ENCODE results near the gene MBOAT1.
"Not testable (repeated sequence)": the region's sequence is repeated elsewhere in the genome, so short reads cannot be mapped to it uniquely, and the experiment has no call there.

MBOAT1 gene

DNA sequence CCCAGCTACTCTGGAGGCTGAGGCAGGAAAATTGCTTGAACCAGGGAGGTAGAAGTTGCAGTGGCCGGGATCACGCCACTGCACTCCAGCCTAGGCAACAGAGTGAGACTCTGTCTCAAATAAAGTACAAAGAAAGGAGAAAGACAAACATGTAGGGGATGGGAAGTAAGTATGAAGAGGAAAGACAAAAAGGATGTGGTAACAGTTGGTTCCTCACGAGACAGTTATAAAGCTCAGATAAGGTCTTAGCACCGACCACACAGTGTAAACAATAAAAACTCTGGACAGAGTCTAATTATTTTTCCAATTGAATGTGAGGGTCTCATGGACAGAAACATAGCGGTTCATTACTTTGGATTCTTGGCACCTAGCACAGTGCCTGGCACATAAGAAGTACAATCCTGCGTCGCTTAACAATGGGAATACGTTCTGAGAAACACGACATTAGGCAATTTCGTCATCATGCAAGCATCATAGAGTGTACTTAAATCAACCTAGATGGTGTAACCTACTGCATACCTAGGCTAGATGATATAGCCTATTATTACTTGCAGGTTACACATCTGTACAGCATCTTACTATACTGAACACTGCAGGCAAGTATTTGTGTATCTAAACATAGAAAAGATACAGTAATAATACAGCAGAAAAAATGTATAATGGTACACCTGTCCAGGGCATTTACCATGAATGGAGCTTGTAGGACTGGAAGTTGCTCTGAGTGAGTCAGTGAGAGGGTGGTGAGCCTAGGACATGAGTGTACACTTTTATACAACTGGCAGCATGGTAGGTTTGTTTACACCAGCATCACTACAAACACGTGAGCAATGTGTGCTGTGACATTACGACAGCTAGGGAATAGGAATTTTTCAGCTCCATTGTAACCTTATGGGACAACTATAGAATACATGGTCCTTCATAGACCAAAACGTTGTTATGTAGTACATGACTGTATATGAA lies 38.2 kb downstream of the MBOAT1 start:
- no peak for DNase-seq (ENCODE audit: low read depth in 2 of 3, low spot score in 2 of 3)

DNA sequence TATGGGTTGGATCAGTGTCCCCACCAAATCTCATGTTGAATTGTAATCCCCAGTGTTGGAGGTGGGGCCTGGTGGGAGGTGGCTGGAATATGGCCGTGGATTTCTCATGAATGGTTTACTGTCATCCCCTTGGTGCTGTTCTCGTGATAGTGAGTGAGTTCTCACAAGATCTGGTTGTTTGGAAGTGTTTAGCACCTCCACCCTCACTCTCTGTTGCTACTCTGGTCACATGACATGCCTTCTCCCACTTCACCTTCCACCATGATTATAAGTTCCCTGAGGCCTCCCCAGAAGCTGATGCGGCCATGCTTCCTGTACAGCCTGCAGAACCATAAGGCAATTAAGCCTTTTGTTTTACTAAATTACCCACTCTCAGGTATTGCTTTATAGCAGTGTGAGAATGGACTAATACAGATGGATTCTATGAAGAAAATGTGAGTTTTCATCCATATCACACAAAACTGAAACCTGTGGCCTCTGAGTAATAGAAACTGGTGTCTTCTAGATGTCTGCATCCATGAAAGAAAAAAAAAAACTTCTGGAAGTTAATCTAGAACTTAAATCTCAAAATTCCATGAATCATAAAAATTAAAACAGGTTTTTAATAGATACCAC lies 39.3 kb downstream of the MBOAT1 start:
- DNase-seq (ENCODE audit: low read depth in 2 of 3, low spot score in 2 of 3), result no peak

DNA sequence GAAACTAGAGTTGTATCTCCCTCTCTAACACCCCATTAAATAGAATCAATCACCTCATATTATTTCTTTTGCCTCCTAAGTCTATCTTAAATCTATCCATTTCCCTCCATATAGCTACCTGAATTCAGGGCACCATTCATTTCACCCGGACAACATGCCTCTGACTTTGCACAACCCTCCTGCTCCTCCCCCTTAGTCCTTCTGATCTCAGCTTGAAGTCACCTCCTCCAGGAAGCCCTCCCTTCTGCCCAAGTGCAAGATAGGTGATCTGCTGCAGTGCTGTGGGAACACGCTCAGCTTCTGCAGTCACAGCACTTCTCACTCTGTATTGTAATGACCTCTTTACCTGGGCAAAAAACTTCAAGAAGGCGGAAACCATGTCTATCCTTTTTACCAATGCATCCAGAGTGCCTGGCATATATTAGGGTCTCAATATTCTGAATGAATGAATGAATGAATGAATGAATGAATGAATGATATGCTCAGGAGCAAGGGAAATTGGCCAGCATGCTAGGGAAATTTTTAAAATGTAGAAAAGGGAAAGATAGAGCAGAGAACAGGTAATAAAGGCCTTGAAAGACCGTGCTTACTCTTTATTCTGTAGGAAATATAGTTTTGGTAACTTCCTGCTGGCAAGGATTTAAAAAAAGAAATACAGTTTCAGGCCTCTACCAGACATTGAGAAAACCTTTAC lies 41.7 kb downstream of the MBOAT1 start:
- no peak for DNase-seq (ENCODE audit: low read depth in 2 of 3, low spot score in 2 of 3)

DNA sequence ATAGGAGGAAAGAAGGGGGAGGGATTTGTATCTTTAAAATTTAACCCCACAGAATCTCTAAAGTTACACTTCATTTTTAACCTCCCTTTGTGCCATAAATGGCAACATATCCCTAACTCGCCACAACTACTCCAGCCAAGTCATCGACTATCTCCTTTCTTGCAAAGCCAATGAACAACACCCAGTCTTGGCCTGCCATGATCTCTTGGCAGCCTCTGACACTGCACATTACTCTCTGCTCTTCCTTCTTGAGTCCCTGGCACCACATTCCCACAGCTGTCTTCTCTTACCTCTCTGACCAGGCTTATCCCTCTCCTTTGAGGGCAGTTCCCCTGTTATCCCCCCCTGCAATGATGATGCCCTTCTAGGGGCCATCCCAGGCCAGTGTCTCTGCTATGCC lies 42.5 kb downstream of the MBOAT1 start:
- no peak for DNase-seq (ENCODE audit: low read depth in 2 of 3, low spot score in 2 of 3)

DNA sequence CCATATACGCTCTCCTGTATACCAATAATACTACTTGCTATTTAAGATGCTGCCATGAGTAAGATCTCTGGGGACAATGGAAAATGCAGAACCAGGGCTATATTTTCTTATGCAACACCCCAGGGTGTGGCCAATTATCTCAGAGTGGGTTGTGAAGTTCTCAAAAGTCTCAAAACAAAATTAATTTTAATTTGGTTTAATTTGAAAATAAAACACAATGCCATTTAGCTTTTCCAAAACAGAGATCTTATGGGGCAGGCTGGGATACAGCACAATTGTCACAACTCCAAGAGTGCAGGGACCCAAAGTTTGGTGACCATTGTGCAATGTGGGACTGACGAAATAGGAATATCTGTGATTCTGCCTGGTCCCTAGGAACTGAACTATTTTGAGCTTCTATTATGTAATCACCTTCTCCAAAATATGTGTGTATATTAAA lies 43.1 kb downstream of the MBOAT1 start:
- DNase-seq (ENCODE audit: low read depth in 2 of 3, low spot score in 2 of 3), result no peak

DNA sequence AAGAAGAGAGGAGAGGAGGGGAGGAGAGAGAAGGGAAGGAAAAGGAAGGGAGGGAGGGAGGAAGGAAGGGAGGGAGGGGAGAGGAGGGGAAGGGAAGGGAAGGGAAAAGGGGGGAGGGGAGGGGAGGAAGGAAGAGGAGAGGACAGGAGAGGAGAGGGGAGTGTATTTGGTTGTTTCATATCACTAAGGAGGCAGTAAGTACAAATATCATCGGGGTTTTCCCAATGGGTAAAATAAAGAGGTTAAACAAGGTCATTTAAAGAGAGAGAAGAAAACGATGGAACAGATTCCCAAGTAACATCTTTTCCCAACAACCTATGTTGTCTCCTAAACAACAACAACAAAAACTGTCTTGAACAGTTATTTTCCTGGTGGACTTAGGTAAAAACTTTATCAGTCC lies 43.6 kb downstream of the MBOAT1 start:
- no peak for DNase-seq (ENCODE audit: low read depth in 2 of 3, low spot score in 2 of 3)

DNA sequence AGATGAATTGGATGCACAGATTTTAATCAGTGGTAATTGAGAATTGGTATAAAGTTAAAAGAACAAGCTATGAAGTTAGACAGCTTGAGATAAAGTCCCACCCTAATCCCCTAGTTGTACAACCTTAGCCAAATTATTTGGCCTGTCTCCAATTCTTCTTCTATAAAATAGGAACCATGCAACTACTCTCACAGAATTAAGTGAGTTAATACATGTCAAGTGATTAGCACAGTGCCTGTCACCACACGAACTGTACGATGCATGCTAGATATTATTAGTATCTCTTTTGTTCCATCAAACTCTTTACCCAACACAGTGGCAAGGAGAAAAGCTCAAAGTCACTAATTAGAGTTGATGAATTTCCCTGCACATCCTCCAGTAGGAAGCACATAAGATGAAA lies 44.7 kb downstream of the MBOAT1 start:
- no peak for DNase-seq (ENCODE audit: low read depth in 2 of 3, low spot score in 2 of 3)

DNA sequence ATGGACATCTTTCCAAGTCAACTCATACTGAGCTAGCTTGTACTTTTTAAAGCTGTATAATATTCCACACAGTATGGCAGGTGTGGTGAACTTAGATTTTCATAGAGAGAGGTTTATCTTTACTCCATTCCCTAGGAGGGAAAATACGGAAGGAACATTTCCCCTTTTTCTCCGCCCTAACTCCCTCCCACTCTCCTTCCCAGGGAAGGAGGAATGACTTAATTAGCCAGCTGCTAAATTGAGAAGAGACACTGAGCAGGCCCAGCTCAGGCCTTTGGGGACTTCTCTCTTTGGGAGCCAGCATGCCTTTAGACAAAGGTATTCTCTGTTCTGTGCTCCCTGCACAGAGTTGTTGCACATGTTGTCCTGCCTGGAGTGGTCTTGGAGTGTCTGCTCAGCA lies 46.1 kb downstream of the MBOAT1 start:
- DNase-seq (ENCODE audit: low read depth in 2 of 3, low spot score in 2 of 3), result no peak

DNA sequence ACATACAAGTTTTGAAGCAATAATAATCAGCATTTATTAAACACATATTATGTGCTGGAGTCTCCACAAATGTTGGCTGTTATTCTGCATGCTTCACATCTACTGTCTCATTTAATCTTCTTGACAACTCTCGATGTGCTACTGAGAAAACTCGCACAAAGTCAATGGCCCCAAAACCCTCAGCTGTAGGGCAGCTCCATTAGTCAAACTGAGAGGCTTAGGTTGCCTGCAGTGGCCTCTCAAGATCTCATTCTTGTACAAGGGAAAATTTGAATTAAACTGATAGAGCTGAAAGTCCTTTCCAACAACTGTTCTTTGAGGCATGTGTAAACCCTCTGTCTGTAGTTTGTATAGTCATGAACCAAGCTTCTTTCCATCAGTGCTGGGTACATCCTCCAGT lies 49.8 kb downstream of the MBOAT1 start:
- DNase-seq (ENCODE audit: low read depth in 2 of 3, low spot score in 2 of 3), result no peak

DNA sequence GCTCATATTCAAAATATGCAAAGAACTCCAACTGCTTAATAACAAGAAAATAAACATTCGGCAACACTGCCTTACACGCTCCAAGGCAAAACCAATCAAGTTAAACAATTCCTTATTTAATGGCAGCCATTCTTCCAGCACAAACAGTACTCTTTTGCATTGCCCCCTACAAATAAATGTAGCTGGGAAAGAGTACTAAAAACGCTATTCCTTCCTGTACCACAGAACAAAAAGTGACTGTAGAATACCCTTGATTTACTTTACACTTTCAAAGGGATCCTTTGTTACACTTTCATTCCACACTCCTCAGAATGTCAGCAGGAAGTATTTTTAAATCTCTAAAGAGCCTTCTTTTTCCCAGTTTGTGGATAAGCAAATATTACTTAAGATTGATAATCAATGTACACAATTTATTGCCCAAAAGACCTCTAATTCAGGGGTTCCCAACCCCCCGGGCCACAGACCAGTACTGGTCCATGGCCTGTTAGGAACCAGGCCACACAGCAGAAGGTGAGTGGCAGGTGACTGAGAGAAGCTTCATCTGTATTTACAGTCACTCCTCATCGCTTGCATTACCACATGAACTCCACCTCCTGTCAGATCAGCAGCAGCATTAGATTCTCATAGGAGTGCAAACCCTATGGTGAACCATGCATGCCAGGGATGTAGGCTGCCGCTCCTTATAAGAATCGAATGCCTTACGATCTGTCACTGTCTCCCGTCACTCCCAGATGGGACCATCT lies 51.6 kb downstream of the MBOAT1 start:
- no peak for DNase-seq (ENCODE audit: low read depth in 2 of 3, low spot score in 2 of 3)

DNA sequence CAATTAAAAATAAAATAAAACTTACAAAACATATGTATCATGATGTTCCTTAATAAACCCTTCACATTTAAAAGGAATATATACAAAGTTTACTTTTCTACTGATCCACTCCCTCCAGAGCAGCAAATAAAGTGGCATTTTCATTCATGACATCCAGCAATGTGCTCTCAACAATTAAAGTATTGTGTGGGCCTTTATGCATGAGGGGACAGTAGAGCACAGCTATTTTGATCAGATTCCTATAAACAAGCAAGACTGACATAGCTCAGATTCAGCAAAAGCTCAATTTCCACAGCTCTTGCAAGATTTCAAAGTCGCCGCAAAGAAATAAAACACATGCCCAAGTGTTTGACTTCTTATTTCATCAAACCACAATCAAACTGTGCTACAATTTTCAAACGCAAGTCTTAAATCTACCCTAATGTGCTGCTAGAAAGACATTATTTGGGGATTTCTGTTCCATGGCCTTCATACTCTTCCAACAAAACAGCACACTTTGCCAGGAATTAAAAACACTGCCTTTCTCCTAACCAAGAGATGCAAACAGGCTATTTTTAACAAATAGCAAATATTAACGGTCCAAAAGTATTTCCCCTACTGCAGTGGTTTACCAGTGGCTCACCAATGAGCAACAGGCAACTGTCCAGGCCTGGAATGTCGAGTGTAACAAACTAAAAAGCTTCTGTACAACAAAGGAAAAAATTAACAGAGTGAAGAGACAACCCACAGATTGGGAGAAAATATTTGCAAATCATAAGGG lies 52.3 kb downstream of the MBOAT1 start:
- DNase-seq (ENCODE audit: low read depth in 2 of 3, low spot score in 2 of 3), result no peak

DNA sequence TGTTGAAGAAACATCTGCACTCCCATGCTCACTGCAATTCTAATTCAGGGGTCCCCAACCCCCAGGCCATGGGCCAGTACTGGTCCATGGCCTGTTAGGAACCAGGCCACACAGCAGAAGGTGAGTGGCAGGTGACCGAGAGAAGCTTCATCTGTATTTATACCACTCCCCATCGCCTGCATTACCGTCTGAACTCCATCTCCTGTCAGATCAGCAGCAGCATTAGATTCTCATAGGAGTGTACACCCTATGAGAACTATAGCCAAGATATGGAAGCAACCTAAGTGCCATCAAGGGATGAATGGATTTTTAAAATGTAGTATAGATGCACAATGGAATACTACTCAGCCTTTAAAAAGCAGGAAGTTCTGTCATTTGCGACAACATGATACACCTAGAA lies 53.2 kb downstream of the MBOAT1 start:
- no peak for DNase-seq (ENCODE audit: low read depth in 2 of 3, low spot score in 2 of 3)

DNA sequence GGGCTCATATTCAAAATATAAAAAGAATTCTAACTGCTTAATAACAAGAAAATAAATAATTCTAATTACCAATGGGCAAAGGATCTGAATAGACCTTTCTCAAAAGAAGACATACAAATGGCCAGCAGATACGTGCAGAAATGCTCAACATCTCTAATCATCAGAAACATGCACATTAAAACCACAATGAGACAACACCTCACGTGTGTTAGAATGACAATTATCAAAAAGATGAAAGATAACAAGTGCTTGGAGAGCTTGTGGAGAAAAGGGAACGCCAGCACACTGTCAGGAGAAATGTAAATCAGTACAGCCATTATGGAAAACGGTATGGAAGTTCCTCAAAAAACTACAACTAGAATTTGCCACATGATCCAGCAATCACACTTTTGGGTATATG lies 53.6 kb downstream of the MBOAT1 start:
- no peak for DNase-seq (ENCODE audit: low read depth in 2 of 3, low spot score in 2 of 3)

DNA sequence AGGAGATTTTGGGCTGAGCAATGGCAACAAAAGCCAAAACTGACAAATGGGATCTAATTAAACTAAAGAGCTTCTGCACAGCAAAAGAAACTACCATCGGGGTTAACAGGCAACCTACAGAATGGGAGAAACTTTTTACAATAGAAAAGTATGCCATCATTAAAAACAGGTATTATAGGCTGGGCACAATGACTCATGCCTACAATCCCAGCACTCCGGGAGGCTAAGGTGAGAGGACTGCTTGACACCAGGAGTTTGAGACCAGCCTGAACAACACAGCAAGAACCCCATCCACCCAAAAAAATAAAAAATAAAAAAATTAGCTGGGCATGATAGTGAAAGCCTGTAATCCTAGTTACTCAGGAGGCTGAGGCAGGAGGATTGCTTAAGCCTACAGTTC lies 55.4 kb downstream of the MBOAT1 start:
- DNase-seq (ENCODE audit: low read depth in 2 of 3, low spot score in 2 of 3), result no peak

DNA sequence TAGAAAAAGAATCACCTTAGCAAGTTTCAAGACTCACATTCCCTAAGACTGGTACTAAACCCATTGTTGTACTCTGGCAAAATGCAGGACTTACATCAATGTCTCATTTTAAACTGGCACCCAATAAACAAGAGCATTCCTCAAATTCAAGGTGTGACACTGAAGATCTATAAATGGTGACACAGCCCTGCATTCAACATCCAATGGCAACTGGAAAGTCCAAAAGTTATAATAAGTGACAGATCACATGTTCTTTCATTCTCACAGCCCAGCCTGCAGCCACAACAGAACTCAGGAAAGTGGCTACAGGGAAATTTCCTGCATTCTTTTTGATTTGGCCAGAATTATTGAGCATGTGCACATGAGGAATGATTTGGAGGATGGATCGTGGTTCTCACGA lies 57.5 kb downstream of the MBOAT1 start:
- DNase-seq (ENCODE audit: low read depth in 2 of 3, low spot score in 2 of 3), result no peak

DNA sequence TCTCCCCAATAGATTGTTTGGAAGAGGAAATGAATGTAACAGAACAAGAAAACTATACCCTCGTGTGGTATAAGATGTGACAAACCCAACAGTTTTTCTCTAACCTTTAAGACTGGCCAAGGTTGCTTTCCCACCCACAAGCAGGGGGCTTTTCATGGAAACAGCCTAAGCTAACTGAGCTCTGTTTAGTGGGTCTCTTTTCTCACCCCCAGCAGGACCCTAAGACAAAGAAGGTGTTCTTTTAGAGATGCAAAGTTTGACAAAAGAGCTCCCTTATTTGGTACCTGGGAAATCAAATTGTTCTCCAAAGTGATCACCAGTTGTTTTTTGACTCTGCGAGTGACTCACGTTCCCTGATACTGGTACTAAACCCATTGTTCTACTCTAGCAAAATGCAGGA lies 59.1 kb downstream of the MBOAT1 start:
- no peak for DNase-seq (ENCODE audit: low read depth in 2 of 3, low spot score in 2 of 3)

DNA sequence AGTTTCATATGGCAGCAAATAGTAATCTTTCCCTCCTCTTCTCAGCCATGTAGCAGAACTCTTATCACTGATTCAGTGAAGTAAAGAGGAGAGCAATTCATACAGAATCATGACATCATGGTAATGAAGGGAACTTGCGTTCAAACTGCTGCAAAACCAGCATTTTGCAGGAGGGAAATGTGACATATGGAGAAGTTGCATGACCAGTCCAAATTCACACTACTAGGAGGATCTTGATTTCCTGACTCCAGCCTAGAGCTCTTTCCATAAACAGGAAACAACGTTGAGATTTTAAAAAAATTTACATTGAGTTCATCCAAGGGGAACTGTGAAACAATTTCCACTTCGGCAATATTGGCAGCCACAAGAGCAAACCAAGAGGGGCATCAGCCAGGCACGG lies 63.8 kb downstream of the MBOAT1 start:
- no peak for DNase-seq (ENCODE audit: low read depth in 2 of 3, low spot score in 2 of 3)

DNA sequence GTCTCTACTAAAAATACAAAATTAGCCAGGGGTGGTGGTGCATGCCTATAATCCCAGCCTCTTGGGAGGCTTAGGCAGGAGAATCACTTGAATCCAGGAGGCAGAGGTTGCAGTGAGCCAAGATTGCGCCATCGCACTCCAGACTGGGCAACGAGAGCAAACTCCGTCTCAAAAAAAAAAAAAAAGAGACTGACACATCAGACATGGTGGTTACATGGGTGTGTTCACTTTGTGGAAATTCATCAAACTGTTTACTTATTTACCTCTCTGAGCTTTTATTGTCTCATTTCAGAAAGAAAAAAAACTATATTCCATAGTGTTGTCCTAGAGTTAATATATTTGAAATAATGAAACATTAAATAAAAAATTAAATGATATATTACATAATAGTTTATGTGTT lies 64.8 kb downstream of the MBOAT1 start:
- DNase-seq (ENCODE audit: low read depth in 2 of 3, low spot score in 2 of 3), result no peak

DNA sequence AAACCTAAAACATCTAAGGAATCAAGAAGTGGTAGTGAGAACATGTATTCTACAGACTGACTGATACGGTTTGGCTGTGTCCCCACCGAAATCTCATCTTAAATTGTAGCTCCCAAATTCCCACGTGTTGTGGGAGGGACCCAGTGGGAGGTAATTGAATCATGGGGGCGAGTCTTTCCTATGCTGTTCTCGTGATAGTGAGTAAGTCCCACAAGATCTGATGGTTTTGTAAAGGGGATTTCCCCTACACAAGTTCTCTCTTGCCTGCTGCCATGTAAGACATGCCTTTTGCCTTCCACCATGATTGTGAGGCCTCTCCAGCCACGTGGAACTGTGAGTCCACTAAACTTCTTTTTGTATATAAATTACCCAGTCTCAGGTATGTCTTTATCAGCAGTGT lies 65.4 kb downstream of the MBOAT1 start:
- DNase-seq (ENCODE audit: low read depth in 2 of 3, low spot score in 2 of 3), result not testable (repeated sequence)

DNA sequence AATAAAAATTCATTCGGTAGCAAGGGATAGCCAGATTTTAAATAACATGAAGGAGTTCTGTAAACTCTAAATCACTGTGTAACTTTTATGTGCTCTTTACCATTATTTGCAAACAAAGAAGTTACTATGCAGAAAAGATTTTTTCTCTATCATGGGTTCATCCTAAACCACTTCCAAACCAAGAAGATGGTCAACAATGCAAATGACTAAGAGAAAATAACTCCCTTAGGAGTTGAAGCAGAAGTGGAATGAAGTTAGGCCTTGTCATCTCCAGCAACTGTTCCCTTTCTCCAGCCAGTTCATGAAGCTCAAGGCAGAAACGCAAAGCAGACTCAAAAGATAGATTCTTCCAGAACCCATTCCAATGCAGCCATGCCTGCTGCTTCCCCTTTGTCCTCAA lies 66.0 kb downstream of the MBOAT1 start:
- DNase-seq (ENCODE audit: low read depth in 2 of 3, low spot score in 2 of 3), result no peak

DNA sequence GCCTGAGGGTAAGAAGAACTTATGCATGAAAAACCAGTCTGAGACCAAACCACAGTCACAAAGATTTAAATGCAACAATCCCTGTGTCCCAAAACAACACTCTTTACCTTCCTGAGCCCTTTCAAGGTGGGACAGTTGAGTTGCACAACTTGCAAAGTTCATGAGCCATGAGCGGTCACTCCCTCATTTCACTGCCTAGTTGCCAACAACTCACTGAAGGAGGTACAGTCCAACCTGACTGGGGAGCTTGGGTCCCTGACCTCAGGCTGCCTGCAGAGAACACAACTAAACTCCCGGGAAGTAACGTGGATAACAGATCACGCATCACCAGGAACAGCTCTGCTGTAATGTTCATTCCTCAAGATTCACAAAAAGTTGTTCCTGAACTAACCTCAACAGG lies 69.4 kb downstream of the MBOAT1 start:
- DNase-seq (ENCODE audit: low read depth in 2 of 3, low spot score in 2 of 3), result no peak
